Mucosa of rectum (tissue), 2 donors: Measurements from ENCODE around the gene RPP14.
A peak's percentile ranks its signal among the peaks of the same experiment; 100 is the strongest.

ENCODE experiments used
- H3K27ac ChIP-seq, 2 donors: one replicate each; pipeline ENCODE4 v1.7.0; 2013; ENCODE audit warnings: inconsistent platforms in 2 of 2, low read depth in 2 of 2, low read length in 2 of 2
- H3K27me3 ChIP-seq, 2 donors: one replicate each; pipeline ENCODE4 v1.7.0; 2013; ENCODE audit warnings: low read length in 2 of 2; ENCODE audit not compliant: control insufficient read depth in 2 of 2, insufficient read depth in 2 of 2
- H3K36me3 ChIP-seq, 2 donors: one replicate each; pipeline ENCODE4 v1.7.0; 2013; ENCODE audit warnings: low read length in 2 of 2; ENCODE audit not compliant: control insufficient read depth in 2 of 2, insufficient read depth in 2 of 2
- H3K4me1 ChIP-seq, 2 donors: one replicate each; pipeline ENCODE4 v1.7.0; 2013; ENCODE audit warnings: low read length in 2 of 2, mild to moderate bottlenecking in 1 of 2; ENCODE audit not compliant: control insufficient read depth in 2 of 2, insufficient read depth in 2 of 2
- H3K4me3 ChIP-seq, 2 donors: one replicate each; pipeline ENCODE4 v1.7.0; 2013; ENCODE audit warnings: low read length in 2 of 2
- H3K9ac ChIP-seq, 2 donors: one replicate each; pipeline ENCODE4 v1.7.0; 2013; ENCODE audit warnings: low read length in 2 of 2, low read depth in 1 of 2, mild to moderate bottlenecking in 1 of 2
- H3K9me3 ChIP-seq, 2 donors: one replicate each; pipeline ENCODE4 v1.7.0; 2013; ENCODE audit warnings: low read length in 2 of 2; ENCODE audit not compliant: control insufficient read depth in 2 of 2
- donor health status: healthy.
- donor health status: Normal muscosa, but diverticular disease.

RPP14 gene

GRCh38 chr3:58340594-58341244 is 34.7 kb downstream of the RPP14 start:
- Histone ChIP-seq H3K27me3 (no peaks in the 10 kb centered on the region), H3K9me3 (no peaks in the 10 kb centered on the region), H3K27ac (no peak overlapping the region), H3K4me1 (peaks cover 0 to 3% of the 10 kb centered on the region in 2 donors), H3K36me3 (peaks cover 0 to 6% of the 10 kb centered on the region in 2 donors), H3K9ac (no peak overlapping the region), H3K4me3 (no peak overlapping the region)

GRCh38 chr3:58341376-58341775 is 35.3 kb downstream of the RPP14 start:
- H3K9ac ChIP-seq = no peak overlapping the region
- no peak overlapping the region for H3K4me3 ChIP-seq
- H3K27me3 ChIP-seq = no peaks in the 10 kb centered on the region
- H3K36me3 ChIP-seq = peaks cover 0 to 6% of the 10 kb centered on the region in 2 donors
- no peak overlapping the region for H3K27ac ChIP-seq
- no peaks in the 10 kb centered on the region for H3K9me3 ChIP-seq
- H3K4me1 ChIP-seq = peaks cover 0 to 3% of the 10 kb centered on the region in 2 donors

GRCh38 chr3:58342676-58343075 is 36.6 kb downstream of the RPP14 start:
- Histone ChIP-seq H3K4me1 (peaks cover 0 to 3% of the 10 kb centered on the region in 2 donors), H3K9ac (no peak overlapping the region), H3K27me3 (no peaks in the 10 kb centered on the region), H3K4me3 (no peak overlapping the region), H3K9me3 (no peaks in the 10 kb centered on the region), H3K27ac (no peak overlapping the region), H3K36me3 (peaks cover 0 to 6% of the 10 kb centered on the region in 2 donors)

- peaks cover 0 to 3% of the 10 kb centered on the region in 2 donors for H3K4me1 ChIP-seq
- no peak overlapping the region for H3K4me3 ChIP-seq
- H3K36me3 ChIP-seq = peaks cover 0 to 6% of the 10 kb centered on the region in 2 donors
- H3K9me3 ChIP-seq = no peaks in the 10 kb centered on the region
- no peaks in the 10 kb centered on the region for H3K27me3 ChIP-seq
- no peak overlapping the region for H3K9ac ChIP-seq
- H3K27ac ChIP-seq = no peak overlapping the region
These were observed 39.4 kb downstream of the RPP14 start for GRCh38 chr3:58345457-58345856.

GRCh38 chr3:58346368-58346767 is 40.3 kb downstream of the RPP14 start:
- no peak overlapping the region for H3K4me3 ChIP-seq
- H3K36me3 ChIP-seq = peaks cover 0 to 6% of the 10 kb centered on the region in 2 donors
- H3K4me1 ChIP-seq = peaks cover 0 to 3% of the 10 kb centered on the region in 2 donors
- no peaks in the 10 kb centered on the region for H3K27me3 ChIP-seq
- H3K27ac ChIP-seq = no peak overlapping the region
- H3K9me3 ChIP-seq = no peaks in the 10 kb centered on the region
- H3K9ac ChIP-seq = no peak overlapping the region

- Histone ChIP-seq H3K27me3 (no peaks in the 10 kb centered on the region), H3K27ac (no peak overlapping the region), H3K9me3 (no peaks in the 10 kb centered on the region), H3K4me3 (no peak overlapping the region), H3K9ac (no peak overlapping the region), H3K36me3 (peaks cover 0 to 6% of the 10 kb centered on the region in 2 donors), H3K4me1 (peaks cover 0 to 3% of the 10 kb centered on the region in 2 donors)
These were observed 41.9 kb downstream of the RPP14 start for GRCh38 chr3:58347984-58348383.

- peak overlapping the region in 1 of 2 donors; percentile 33 for H3K27ac ChIP-seq
- H3K36me3 ChIP-seq = no peaks in the 10 kb centered on the region
- H3K9ac ChIP-seq = no peak overlapping the region
- no peaks in the 10 kb centered on the region for H3K27me3 ChIP-seq
- no peak overlapping the region for H3K4me3 ChIP-seq
- no peaks in the 10 kb centered on the region for H3K4me1 ChIP-seq
- H3K9me3 ChIP-seq = no peaks in the 10 kb centered on the region
These were observed 44.0 kb downstream of the RPP14 start for GRCh38 chr3:58349792-58350626.

GRCh38 chr3:58350627-58351013 is 44.6 kb downstream of the RPP14 start:
- Histone ChIP-seq H3K9me3 (no peaks in the 10 kb centered on the region), H3K4me3 (no peak overlapping the region), H3K27ac (peak overlapping the region in 1 of 2 donors; percentile 33), H3K36me3 (no peaks in the 10 kb centered on the region), H3K27me3 (no peaks in the 10 kb centered on the region), H3K4me1 (peaks cover 0 to 4% of the 10 kb centered on the region in 2 donors), H3K9ac (no peak overlapping the region)

- H3K9me3 ChIP-seq = no peaks in the 10 kb centered on the region
- no peaks in the 10 kb centered on the region for H3K27me3 ChIP-seq
- no peak overlapping the region for H3K27ac ChIP-seq
- no peak overlapping the region for H3K4me3 ChIP-seq
- H3K36me3 ChIP-seq = no peaks in the 10 kb centered on the region
- H3K4me1 ChIP-seq = peaks cover 0 to 12% of the 10 kb centered on the region in 2 donors
- H3K9ac ChIP-seq = no peak overlapping the region
These were observed 45.9 kb downstream of the RPP14 start for GRCh38 chr3:58351920-58352319.

GRCh38 chr3:58352626-58353025 is 46.6 kb downstream of the RPP14 start:
- no peak overlapping the region for H3K27ac ChIP-seq
- no peaks in the 10 kb centered on the region for H3K36me3 ChIP-seq
- H3K27me3 ChIP-seq = no peaks in the 10 kb centered on the region
- no peak overlapping the region for H3K9ac ChIP-seq
- no peak overlapping the region for H3K4me3 ChIP-seq
- H3K9me3 ChIP-seq = no peaks in the 10 kb centered on the region
- peaks cover 0 to 12% of the 10 kb centered on the region in 2 donors for H3K4me1 ChIP-seq
